D721Med (cell line): ENCODE data around the gene MAEL.

Experiments used
- DNase-seq: peaks from one replicate; pipeline ENCODE4 v3.0.0; 2011; ENCODE audit warnings: low spot score; ENCODE audit not compliant: insufficient read length
- FAIRE-seq: peaks from 2 replicates; lab custom pipeline; 2011; peaks lifted over from hg19 to GRCh38; lab: Jason Lieb, UNC
- TF ChIP-seq, protein P1 (sequence below): IDR thresholded peaks from 2 replicates; pipeline ENCODE4 v1.5.1; 2012; ENCODE audit warnings: mild to moderate bottlenecking, control low read depth; ENCODE audit not compliant: insufficient read depth; ENCODE audit errors: missing control alignments

The MAEL gene

GRCh38 chr1:166969074-166969677 lies 19.9 kb upstream of the MAEL start:
- no peak for FAIRE-seq
- no peak for DNase-seq
- TF ChIP-seq, protein P1, sequence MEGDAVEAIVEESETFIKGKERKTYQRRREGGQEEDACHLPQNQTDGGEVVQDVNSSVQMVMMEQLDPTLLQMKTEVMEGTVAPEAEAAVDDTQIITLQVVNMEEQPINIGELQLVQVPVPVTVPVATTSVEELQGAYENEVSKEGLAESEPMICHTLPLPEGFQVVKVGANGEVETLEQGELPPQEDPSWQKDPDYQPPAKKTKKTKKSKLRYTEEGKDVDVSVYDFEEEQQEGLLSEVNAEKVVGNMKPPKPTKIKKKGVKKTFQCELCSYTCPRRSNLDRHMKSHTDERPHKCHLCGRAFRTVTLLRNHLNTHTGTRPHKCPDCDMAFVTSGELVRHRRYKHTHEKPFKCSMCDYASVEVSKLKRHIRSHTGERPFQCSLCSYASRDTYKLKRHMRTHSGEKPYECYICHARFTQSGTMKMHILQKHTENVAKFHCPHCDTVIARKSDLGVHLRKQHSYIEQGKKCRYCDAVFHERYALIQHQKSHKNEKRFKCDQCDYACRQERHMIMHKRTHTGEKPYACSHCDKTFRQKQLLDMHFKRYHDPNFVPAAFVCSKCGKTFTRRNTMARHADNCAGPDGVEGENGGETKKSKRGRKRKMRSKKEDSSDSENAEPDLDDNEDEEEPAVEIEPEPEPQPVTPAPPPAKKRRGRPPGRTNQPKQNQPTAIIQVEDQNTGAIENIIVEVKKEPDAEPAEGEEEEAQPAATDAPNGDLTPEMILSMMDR, result no peak

- FAIRE-seq, result no peak
- no peak for DNase-seq
- TF ChIP-seq, protein P1, result no peak
These were observed 17.8 kb upstream of the MAEL start for GRCh38 chr1:166971252-166971651.

DNA sequence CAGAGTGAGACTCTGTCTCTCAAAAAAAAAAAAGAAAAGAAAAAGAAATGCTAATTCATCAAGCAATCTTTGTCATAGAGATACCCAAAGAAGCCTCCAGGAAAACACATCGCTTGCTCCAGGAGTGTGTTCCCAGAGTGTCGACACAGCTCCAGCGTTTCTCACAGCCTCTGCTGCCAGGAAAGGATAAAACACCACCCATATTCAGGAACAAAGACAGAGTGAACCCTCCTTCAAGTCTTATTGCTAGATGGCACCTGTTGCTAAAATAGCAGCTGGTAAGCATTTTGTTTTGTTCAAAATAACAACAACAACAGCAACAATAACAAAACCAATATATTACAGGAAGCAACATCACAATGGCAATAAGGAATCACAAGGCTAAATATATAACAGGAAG lies 16.9 kb upstream of the MAEL start:
- FAIRE-seq (no peak), DNase-seq (no peak)
- TF ChIP-seq, protein P1, result no peak

DNA sequence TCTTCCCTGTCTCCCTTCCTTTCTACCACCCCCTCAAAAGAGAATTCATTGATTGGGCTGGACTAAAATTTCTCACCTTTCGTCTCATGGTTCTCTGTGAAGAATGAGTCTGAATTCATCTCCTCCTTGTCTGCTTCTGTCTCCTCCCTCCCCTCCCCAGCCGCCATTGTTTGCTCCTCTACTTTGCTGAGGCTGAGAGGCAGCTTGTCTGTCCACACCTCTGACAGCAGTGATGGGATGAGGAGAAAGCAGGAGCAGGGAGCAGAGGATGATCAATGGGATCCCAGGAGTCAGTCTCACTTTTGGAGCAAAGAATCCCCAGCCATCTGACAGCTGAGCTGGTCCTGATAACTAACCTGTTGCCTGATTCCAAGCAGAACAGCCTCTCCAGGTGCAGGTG lies 16.3 kb upstream of the MAEL start:
- DNase-seq (no peak), FAIRE-seq (no peak)

GRCh38 chr1:166974647-166975345 lies 14.3 kb upstream of the MAEL start:
- DNase-seq (no peak), FAIRE-seq (no peak)
- TF ChIP-seq, protein P1, result no peak

More for the DNA sequence above, 16.3 kb upstream of the MAEL start:
- TF ChIP-seq, protein P1, result no peak

DNA sequence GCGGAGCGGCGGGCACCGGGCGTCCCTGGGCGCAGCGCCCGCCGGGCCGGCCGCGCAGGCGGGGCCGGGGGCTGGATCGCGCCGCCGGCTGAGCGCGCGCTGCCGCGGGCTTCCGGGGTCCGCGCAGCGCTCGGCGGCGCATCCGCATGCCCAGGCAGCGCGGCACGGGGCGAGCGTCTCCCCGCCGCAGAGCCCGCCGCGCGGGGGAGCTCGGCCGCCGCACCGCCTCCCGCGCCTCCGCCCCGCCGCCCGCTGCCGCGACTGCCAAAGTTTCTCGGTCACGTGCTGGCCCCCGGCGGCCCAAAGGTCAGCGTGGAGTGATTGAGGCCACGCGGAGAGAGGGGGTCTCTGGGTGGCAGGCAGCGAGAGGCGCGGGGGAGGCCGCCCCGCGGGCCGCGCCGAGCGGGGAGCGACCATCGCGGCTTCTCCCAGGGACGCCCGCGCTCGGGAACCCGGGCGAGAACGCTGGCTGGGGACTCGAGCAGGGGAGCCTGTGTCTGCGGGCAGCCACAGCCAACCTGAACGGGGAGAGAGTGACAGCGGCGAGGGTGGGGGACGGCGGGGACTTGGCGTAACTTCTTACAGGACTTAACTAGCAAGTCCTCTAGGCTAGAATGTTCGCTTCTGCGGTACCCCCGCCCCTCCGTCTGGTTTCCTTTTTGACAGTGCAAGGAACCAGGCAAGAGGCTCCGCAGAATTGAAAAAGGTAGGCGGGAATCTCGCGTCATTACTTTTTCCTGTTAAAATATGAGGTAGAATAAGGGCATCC lies 13.5 kb upstream of the MAEL start, which contains the start of gene ILDR2:
Gene ILDR2 (minus strand): TSS at position 180 of the 769 bp plus-strand sequence. CDS start 272 bp downstream, outside the sequence.
- TF ChIP-seq, protein P1, result peak; percentile 23
- no peak for FAIRE-seq
- peak; percentile 56 for DNase-seq

GRCh38 chr1:166977951-166978350 lies 11.1 kb upstream of the MAEL start:
- TF ChIP-seq, protein P1, result no peak
- DNase-seq (no peak), FAIRE-seq (no peak)
